ENCODE results near the gene PUS3.

GRCh38 chr11:125932301-125932700 lies 29.3 kb upstream of the PUS3 start:
- TF ChIP-seq CTCF (IDR thresholded peaks at IDR 0.05; ENCODE audit: poor library complexity, severe bottlenecking) (no peak), POLR2AphosphoS5 (IDR thresholded peaks at IDR 0.05) (no peak), EP300 (conservative IDR thresholded peaks at IDR 0.05; ENCODE audit: poor library complexity, severe bottlenecking) (no peak), RAD21 (conservative IDR thresholded peaks at IDR 0.05) (no peak), TAF1 (IDR thresholded peaks at IDR 0.05; ENCODE audit: low read depth) (no peak)

Measured in neural cell (in vitro differentiated cells).